Measurements from ENCODE around the gene SMARCA2.

- TF ChIP-seq POLR2A (IDR thresholded peaks at IDR 0.05; ENCODE audit: low read depth, low read length) (no peak), POLR2AphosphoS5 (IDR thresholded peaks at IDR 0.05; ENCODE audit: low read depth, low read length) (no peak)
Observed at GRCh38 chr9:2120926-2121689, 106.0 kb downstream of the SMARCA2 start.

Measured in GM12891 (cell line).